NT2/D1 (cell line): ENCODE measurements around the gene RNASET2.

Source experiments
- SUZ12 ChIP-seq: IDR thresholded peaks from 2 replicates; pipeline ENCODE4 v1.6.1; 2011; ENCODE audit not compliant: insufficient read length, insufficient read depth; ENCODE audit errors: extremely low read depth
- YY1 ChIP-seq: IDR thresholded peaks from 2 replicates; pipeline ENCODE4 v1.6.1; 2011; ENCODE audit not compliant: insufficient read length, insufficient read depth

DNA sequence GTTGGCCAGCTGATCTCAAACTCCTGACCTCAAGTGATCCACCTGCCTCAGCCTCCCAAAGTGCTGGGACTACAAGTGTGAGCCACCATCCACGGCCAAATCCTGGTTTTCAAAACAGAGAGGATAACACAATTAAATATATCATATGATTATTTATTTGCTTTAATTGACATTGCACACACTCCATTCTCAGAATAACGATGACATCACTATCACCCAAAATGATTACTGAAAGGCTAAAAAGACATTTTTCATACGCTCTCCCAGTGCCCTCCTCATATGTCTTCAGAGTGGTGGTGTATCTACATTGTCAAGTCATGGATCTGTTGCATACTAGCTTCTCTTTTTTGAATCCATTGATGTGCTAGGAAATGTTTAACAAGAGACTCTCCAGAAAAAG is 24.4 kb upstream of the RNASET2 start:
- TF ChIP-seq YY1 (no peak), SUZ12 (no peak)
